Neural progenitor cell (in vitro differentiated cells): ENCODE results near the gene LRRC28.

Experiments
- CTCF ChIP-seq: fragments of 200-600 bp; sonication (generic); IDR thresholded peaks from 2 replicates; pipeline ENCODE4 v1.5.1; 2017; ENCODE audit warnings: antibody characterized with exemption, mild to moderate bottlenecking
- EZH2 ChIP-seq: fragments of 200-600 bp; sonication (generic); IDR thresholded peaks from 2 replicates; pipeline ENCODE4 v1.6.1; 2017; ENCODE audit warnings: antibody characterized with exemption, mild to moderate bottlenecking, moderate library complexity
- EZH2phosphoT487 ChIP-seq: fragments of 200-600 bp; sonication (generic); IDR thresholded peaks from 2 replicates; pipeline ENCODE4 v1.6.1; 2017; ENCODE audit warnings: antibody characterized with exemption

- no peak for TF ChIP-seq CTCF
- TF ChIP-seq EZH2, result no peak
- TF ChIP-seq EZH2phosphoT487, result no peak
Observed at GRCh38 chr15:99433757-99434450, 182.6 kb downstream of the LRRC28 start.
